GM18505 (cell line): ENCODE data around the gene DYSF.

Experiments
- ATAC-seq: cut with Tn5 transposase; IDR thresholded peaks from one replicate; pipeline ENCODE4 v1.9.1; 2021; ENCODE audit not compliant: unreplicated experiment
- POLR2A ChIP-seq: IDR thresholded peaks from 4 replicates; pipeline ENCODE4 v1.6.1; 2011; ENCODE audit warnings: borderline replicate concordance; ENCODE audit not compliant: insufficient read depth, insufficient read length; ENCODE audit errors: extremely low read depth

Gene DYSF

GRCh38 chr2:71715241-71715750, 261.9 kb downstream of the DYSF start:
- no peak for ATAC-seq
- no peak for TF ChIP-seq POLR2A

- no peak for ATAC-seq
- no peak for TF ChIP-seq POLR2A
These were observed 262.8 kb downstream of the DYSF start for GRCh38 chr2:71715951-71716696.

GRCh38 chr2:71716697-71717624, 263.6 kb downstream of the DYSF start:
- no peak for ATAC-seq
- no peak for TF ChIP-seq POLR2A

- no peak for TF ChIP-seq POLR2A
- no peak for ATAC-seq
These were observed 265.3 kb downstream of the DYSF start for GRCh38 chr2:71718686-71719085.

- TF ChIP-seq POLR2A: no peak
- ATAC-seq: no peak
These were observed 266.3 kb downstream of the DYSF start for GRCh38 chr2:71719520-71720282.

GRCh38 chr2:71720283-71720560, 266.9 kb downstream of the DYSF start:
- TF ChIP-seq POLR2A: no peak
- no peak for ATAC-seq

GRCh38 chr2:71720596-71721361, 267.4 kb downstream of the DYSF start:
- no peak for ATAC-seq

GRCh38 chr2:71721362-71721665, 268.0 kb downstream of the DYSF start:
- ATAC-seq: no peak
- no peak for TF ChIP-seq POLR2A

More at GRCh38 chr2:71720596-71721361, 267.4 kb downstream of the DYSF start:
- no peak for TF ChIP-seq POLR2A

GRCh38 chr2:71721669-71722068, 268.3 kb downstream of the DYSF start:
- TF ChIP-seq POLR2A: no peak
- ATAC-seq: no peak

- no peak for ATAC-seq
- TF ChIP-seq POLR2A: no peak
These were observed 268.9 kb downstream of the DYSF start for GRCh38 chr2:71722286-71722685.

- no peak for ATAC-seq
- TF ChIP-seq POLR2A: no peak
These were observed 271.4 kb downstream of the DYSF start for GRCh38 chr2:71724793-71725192.

GRCh38 chr2:71725836-71726235, 272.5 kb downstream of the DYSF start:
- ATAC-seq: no peak
- TF ChIP-seq POLR2A: no peak

- ATAC-seq: no peak
- TF ChIP-seq POLR2A: no peak
These were observed 274.2 kb downstream of the DYSF start for GRCh38 chr2:71727562-71727961.
